CD4-positive, CD25-positive, alpha-beta regulatory T cell (primary cell): ENCODE results near the gene MYBPC2. TPM values are rescaled to one million over a fixed set of nuclear protein-coding genes. Genes with fewer than 3 reads are reported as not detected.

ENCODE experiments used
- ATAC-seq, 2 donors: fragments of 150-1000 bp; cut with Tn5 transposase; one replicate each; pipeline ENCODE4 v1.10.0; 2021; ENCODE audit warnings: low read depth in 2 of 2, moderate number of reproducible peaks in 2 of 2, moderate library complexity in 1 of 2
- DNase-seq, 3 donors: peaks; one replicate each; pipeline versions ENCODE4 v3.0.0 to v3.0.0-alpha.2; 2012 to 2022; ENCODE audit warnings: mixed read lengths in 1 of 3
- H3K27ac ChIP-seq: one replicate; pipeline ENCODE4 v1.7.0; 2013; ENCODE audit warnings: mild to moderate bottlenecking, low read length; ENCODE audit not compliant: insufficient read depth, poor library complexity, severe bottlenecking
- H3K27me3 ChIP-seq: one replicate; pipeline ENCODE4 v1.7.0; 2013; ENCODE audit warnings: low read length; ENCODE audit not compliant: control insufficient read depth, insufficient read depth
- H3K36me3 ChIP-seq: one replicate; pipeline ENCODE4 v1.7.0; 2013; ENCODE audit warnings: mild to moderate bottlenecking, low read length, moderate library complexity; ENCODE audit not compliant: control insufficient read depth, insufficient read depth
- H3K4me1 ChIP-seq: 2 replicates; pipeline ENCODE4 v1.7.0; 2013; ENCODE audit warnings: mild to moderate bottlenecking, low read length; ENCODE audit not compliant: insufficient read depth, control insufficient read depth, poor library complexity, severe bottlenecking
- H3K4me3 ChIP-seq: one replicate; pipeline ENCODE4 v1.7.0; 2013; ENCODE audit warnings: low read depth, mild to moderate bottlenecking, low read length, moderate library complexity
- H3K9me3 ChIP-seq, 2 experiments: 1 replicate in 1 of 2; 2 replicates in 1 of 2; pipeline ENCODE4 v1.7.0; 2013; ENCODE audit warnings: low read length in 2 of 2, mild to moderate bottlenecking in 1 of 2, moderate library complexity in 1 of 2; ENCODE audit not compliant: control insufficient read depth in 2 of 2
- H3K27ac Mint-ChIP-seq, 3 donors: one replicate each; pipeline ENCODE4 v1.8.0; 2020 to 2022; ENCODE audit warnings: mild to moderate bottlenecking in 3 of 3, mixed read lengths in 3 of 3, moderate library complexity in 2 of 3
- H3K27me3 Mint-ChIP-seq: one replicate; pipeline ENCODE4 v1.8.0; 2022; ENCODE audit warnings: mild to moderate bottlenecking, mixed read lengths
- H3K36me3 Mint-ChIP-seq: one replicate; pipeline ENCODE4 v1.8.0; 2020; ENCODE audit warnings: mixed read lengths
- H3K4me1 Mint-ChIP-seq, 4 donors: one replicate each; pipeline ENCODE4 v1.8.0; 2020 to 2022; ENCODE audit warnings: mixed read lengths in 4 of 4, mild to moderate bottlenecking in 1 of 4
- H3K4me3 Mint-ChIP-seq, 4 donors: one replicate each; pipeline ENCODE4 v1.8.0; 2020 to 2022; ENCODE audit warnings: mild to moderate bottlenecking in 4 of 4, mixed read lengths in 4 of 4, moderate library complexity in 3 of 4
- H3K9me3 Mint-ChIP-seq, 7 donors: one replicate each; pipeline ENCODE4 v1.8.0; 2020 to 2022; ENCODE audit warnings: mixed read lengths in 7 of 7, mild to moderate bottlenecking in 3 of 7, moderate library complexity in 2 of 7
- polyA plus RNA-seq, 4 donors: library from polyadenylated mRNA; unstranded; fragments of 300-500 nt; fragmentation: Illumina TruSeq; gene quantifications; one replicate each; pipeline ENCODE4 v1.2.3, GENCODE V29; 2021
- total RNA-seq: library from RNA; stranded (reverse); gene quantifications from one replicate; pipeline ENCODE4 v1.2.3, GENCODE V29; 2022

Gene MYBPC2
- total RNA-seq (0.49 TPM), polyA plus RNA-seq (under 1 TPM in 1 of 4 donors, not detected in 3; 0.23 TPM)

- H3K27ac Mint-ChIP-seq = peak within 1 kb of the TSS in 2 of 3 donors; percentile 81 to 89
Observed at GRCh38 chr19:50432221-50433028, at the start of gene MYBPC2. Gene MYBPC2 (plus strand): TSS chr19:50432892. CDS start chr19:50432954, 62 bp downstream.

GRCh38 chr19:50383001-50383851 is 49.5 kb upstream of the MYBPC2 start:
- peak overlapping the region; percentile 91 to 99 (median 94) for H3K27ac Mint-ChIP-seq
- H3K4me3 Mint-ChIP-seq = peak overlapping the region; percentile 91 to 98 (median 95)
- H3K27me3 ChIP-seq = no peaks in the 10 kb centered on the region
- H3K9me3 Mint-ChIP-seq = peaks cover 0 to 2% (median 0%) of the 10 kb centered on the region in 7 donors
- peak overlapping the region; percentile 68 for H3K4me3 ChIP-seq
- ATAC-seq (no peak), DNase-seq (no peak)
- peaks cover 25% of the 10 kb centered on the region for H3K36me3 Mint-ChIP-seq
- peaks cover 18% of the 10 kb centered on the region for H3K4me1 ChIP-seq
- H3K27me3 Mint-ChIP-seq = peaks cover 4% of the 10 kb centered on the region
- H3K9me3 ChIP-seq = no peaks in the 10 kb centered on the region
- peaks cover 36% of the 10 kb centered on the region for H3K36me3 ChIP-seq
- H3K4me1 Mint-ChIP-seq = peaks cover 7 to 41% (median 32%) of the 10 kb centered on the region in 4 donors
- peak overlapping the region; percentile 81 for H3K27ac ChIP-seq

More at GRCh38 chr19:50432221-50433028, at the start of gene MYBPC2:
- H3K4me3 Mint-ChIP-seq = peak within 1 kb of the TSS; percentile 93 to 96 (median 94)
- no peak for ATAC-seq
- no peak for DNase-seq
- Histone ChIP-seq H3K27ac (peak within 1 kb of the TSS; percentile 65), H3K4me3 (peak within 1 kb of the TSS; percentile 85), H3K9me3 (no peaks in the 10 kb centered on the region), H3K27me3 (no peaks in the 10 kb centered on the region), H3K36me3 (no peaks in the 10 kb centered on the region), H3K4me1 (peaks cover 11% of the 10 kb centered on the region)
- no peaks in the 10 kb centered on the region for H3K36me3 Mint-ChIP-seq
- peaks cover 34% of the 10 kb centered on the region for H3K27me3 Mint-ChIP-seq
- peaks cover 0 to 23% (median 7%) of the 10 kb centered on the region in 4 donors for H3K4me1 Mint-ChIP-seq
- peaks cover 0 to 4% (median 0%) of the 10 kb centered on the region in 7 donors for H3K9me3 Mint-ChIP-seq

- Mint-ChIP-seq H3K27me3 (peaks cover 4% of the 10 kb centered on the region), H3K4me3 (peak within 1 kb of the TSS; percentile 91 to 98 (median 95)), H3K4me1 (peaks cover 7 to 40% (median 32%) of the 10 kb centered on the region in 4 donors), H3K9me3 (peaks cover 0 to 2% (median 0%) of the 10 kb centered on the region in 7 donors), H3K27ac (peak within 1 kb of the TSS; percentile 91 to 99 (median 94)), H3K36me3 (peaks cover 25% of the 10 kb centered on the region)
- peaks cover 18% of the 10 kb centered on the region for H3K4me1 ChIP-seq
- H3K27ac ChIP-seq = peak within 1 kb of the TSS; percentile 81
- H3K27me3 ChIP-seq = no peaks in the 10 kb centered on the region
- H3K36me3 ChIP-seq = peaks cover 27% of the 10 kb centered on the region
- DNase-seq (peak; percentile 98 to 99 (median 99)), ATAC-seq (peak; percentile 88 to 91)
- H3K4me3 ChIP-seq = peak within 1 kb of the TSS; percentile 87
- H3K9me3 ChIP-seq = no peaks in the 10 kb centered on the region
Observed at GRCh38 chr19:50383852-50384684, 48.6 kb upstream of the MYBPC2 start, which contains the start of gene POLD1. Gene POLD1 (plus strand): TSS chr19:50384347. CDS start chr19:50398852, 14,505 bp downstream.

GRCh38 chr19:50384685-50385535 is 47.8 kb upstream of the MYBPC2 start:
- no peaks in the 10 kb centered on the region for H3K27me3 ChIP-seq
- peaks cover 0 to 2% (median 0%) of the 10 kb centered on the region in 7 donors for H3K9me3 Mint-ChIP-seq
- H3K36me3 Mint-ChIP-seq = peaks cover 17% of the 10 kb centered on the region
- peak overlapping the region; percentile 38 to 91 (median 84) for H3K27ac Mint-ChIP-seq
- peaks cover 18% of the 10 kb centered on the region for H3K4me1 ChIP-seq
- H3K9me3 ChIP-seq = no peaks in the 10 kb centered on the region
- H3K27ac ChIP-seq = peak overlapping the region; percentile 81
- H3K27me3 Mint-ChIP-seq = peaks cover 4% of the 10 kb centered on the region
- peaks cover 19% of the 10 kb centered on the region for H3K36me3 ChIP-seq
- DNase-seq = no peak
- peak overlapping the region; percentile 91 to 98 (median 95) for H3K4me3 Mint-ChIP-seq
- ATAC-seq = no peak
- peak overlapping the region; percentile 87 for H3K4me3 ChIP-seq
- peaks cover 7 to 32% (median 25%) of the 10 kb centered on the region in 4 donors for H3K4me1 Mint-ChIP-seq

GRCh38 chr19:50387176-50387867 is 45.4 kb upstream of the MYBPC2 start:
- H3K4me3 ChIP-seq = no peak overlapping the region
- Mint-ChIP-seq H3K4me3 (peak overlapping the region in 1 of 4 donors; percentile 80), H3K4me1 (peaks cover 7 to 31% (median 24%) of the 10 kb centered on the region in 4 donors), H3K27ac (peak overlapping the region in 1 of 3 donors; percentile 17), H3K9me3 (peaks cover 0 to 4% (median 0%) of the 10 kb centered on the region in 7 donors), H3K36me3 (peaks cover 16% of the 10 kb centered on the region), H3K27me3 (peaks cover 4% of the 10 kb centered on the region)
- H3K9me3 ChIP-seq = no peaks in the 10 kb centered on the region
- peaks cover 4% of the 10 kb centered on the region for H3K36me3 ChIP-seq
- DNase-seq (no peak), ATAC-seq (no peak)
- H3K4me1 ChIP-seq = peaks cover 18% of the 10 kb centered on the region
- H3K27me3 ChIP-seq = no peaks in the 10 kb centered on the region
- H3K27ac ChIP-seq = no peak overlapping the region

GRCh38 chr19:50387868-50388245 is 44.8 kb upstream of the MYBPC2 start:
- H3K36me3 Mint-ChIP-seq = peaks cover 16% of the 10 kb centered on the region
- Histone ChIP-seq H3K9me3 (no peaks in the 10 kb centered on the region), H3K27ac (no peak overlapping the region), H3K36me3 (peaks cover 4% of the 10 kb centered on the region), H3K4me3 (no peak overlapping the region), H3K27me3 (no peaks in the 10 kb centered on the region), H3K4me1 (peaks cover 18% of the 10 kb centered on the region)
- H3K27ac Mint-ChIP-seq = peak overlapping the region in 1 of 3 donors; percentile 17
- peaks cover 8 to 31% (median 24%) of the 10 kb centered on the region in 4 donors for H3K4me1 Mint-ChIP-seq
- no peak for ATAC-seq
- H3K9me3 Mint-ChIP-seq = peaks cover 0 to 4% (median 0%) of the 10 kb centered on the region in 7 donors
- DNase-seq = no peak
- H3K4me3 Mint-ChIP-seq = peak overlapping the region in 2 of 4 donors; percentile 13 to 80
- H3K27me3 Mint-ChIP-seq = peaks cover 4% of the 10 kb centered on the region
